Testis (tissue), 2 donors: ENCODE results near the gene PTPRG.

Experiments
- CTCF ChIP-seq, 3 experiments: fragments of 450-650 bp in 2 of 3; fragments of 200-600 bp in 1 of 3; sonication (generic) in 1 of 3; IDR thresholded peaks; one replicate each; pipeline ENCODE4 v1.5.1; 2016 to 2019; ENCODE audit warnings: antibody characterized with exemption in 3 of 3, mild to moderate bottlenecking in 2 of 3, moderate library complexity in 1 of 3
- POLR2A ChIP-seq: fragments of 450-650 bp; IDR thresholded peaks from one replicate; pipeline ENCODE4 v1.6.1; 2017; ENCODE audit warnings: antibody characterized with exemption, mild to moderate bottlenecking, moderate library complexity

DNA sequence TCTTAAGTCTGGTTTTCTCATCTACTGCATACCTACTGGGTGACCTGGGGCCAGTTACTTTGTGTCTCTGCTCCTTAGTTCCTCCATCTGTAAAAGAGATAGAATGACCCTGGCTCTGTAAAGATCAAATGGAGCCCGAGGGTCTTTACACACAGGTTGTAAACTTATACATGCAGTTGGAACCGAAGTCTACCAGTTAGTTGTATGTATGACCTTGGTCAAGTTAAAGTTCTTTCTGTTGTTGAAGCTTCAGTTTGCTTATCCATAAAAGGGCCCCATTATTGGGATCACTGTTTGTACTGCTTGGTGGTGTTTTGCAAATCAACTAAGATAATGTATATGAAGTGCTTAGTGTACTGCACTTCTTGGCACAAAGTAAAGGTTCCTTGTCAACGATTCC lies 186.9 kb downstream of the PTPRG start:
- TF ChIP-seq CTCF (IDR thresholded peaks at IDR 0.05) (no peak), POLR2A (no peak)
